22Rv1 (cell line): ENCODE data around the gene HOXA2.

Experiments
- H3K27ac ChIP-seq: fragments of 450-650 bp; 2 replicates; pipeline ENCODE4 v1.5.1; 2017
- ZFX ChIP-seq: fragments of 450-650 bp; IDR thresholded peaks from 2 replicates; pipeline ENCODE4 v1.6.1; 2017; ENCODE audit warnings: antibody characterized with exemption, borderline replicate concordance
- TF ChIP-seq, protein P1 (sequence below): fragments of 450-650 bp; IDR thresholded peaks from 2 replicates; pipeline ENCODE4 v1.5.1; 2017; ENCODE audit warnings: mild to moderate bottlenecking

HOXA2 gene

GRCh38 chr7:27062946-27063345, 39.5 kb downstream of the HOXA2 start:
- no peak overlapping the region for H3K27ac ChIP-seq
- TF ChIP-seq, protein P1, sequence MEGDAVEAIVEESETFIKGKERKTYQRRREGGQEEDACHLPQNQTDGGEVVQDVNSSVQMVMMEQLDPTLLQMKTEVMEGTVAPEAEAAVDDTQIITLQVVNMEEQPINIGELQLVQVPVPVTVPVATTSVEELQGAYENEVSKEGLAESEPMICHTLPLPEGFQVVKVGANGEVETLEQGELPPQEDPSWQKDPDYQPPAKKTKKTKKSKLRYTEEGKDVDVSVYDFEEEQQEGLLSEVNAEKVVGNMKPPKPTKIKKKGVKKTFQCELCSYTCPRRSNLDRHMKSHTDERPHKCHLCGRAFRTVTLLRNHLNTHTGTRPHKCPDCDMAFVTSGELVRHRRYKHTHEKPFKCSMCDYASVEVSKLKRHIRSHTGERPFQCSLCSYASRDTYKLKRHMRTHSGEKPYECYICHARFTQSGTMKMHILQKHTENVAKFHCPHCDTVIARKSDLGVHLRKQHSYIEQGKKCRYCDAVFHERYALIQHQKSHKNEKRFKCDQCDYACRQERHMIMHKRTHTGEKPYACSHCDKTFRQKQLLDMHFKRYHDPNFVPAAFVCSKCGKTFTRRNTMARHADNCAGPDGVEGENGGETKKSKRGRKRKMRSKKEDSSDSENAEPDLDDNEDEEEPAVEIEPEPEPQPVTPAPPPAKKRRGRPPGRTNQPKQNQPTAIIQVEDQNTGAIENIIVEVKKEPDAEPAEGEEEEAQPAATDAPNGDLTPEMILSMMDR, result no peak
- no peak for TF ChIP-seq ZFX

DNA sequence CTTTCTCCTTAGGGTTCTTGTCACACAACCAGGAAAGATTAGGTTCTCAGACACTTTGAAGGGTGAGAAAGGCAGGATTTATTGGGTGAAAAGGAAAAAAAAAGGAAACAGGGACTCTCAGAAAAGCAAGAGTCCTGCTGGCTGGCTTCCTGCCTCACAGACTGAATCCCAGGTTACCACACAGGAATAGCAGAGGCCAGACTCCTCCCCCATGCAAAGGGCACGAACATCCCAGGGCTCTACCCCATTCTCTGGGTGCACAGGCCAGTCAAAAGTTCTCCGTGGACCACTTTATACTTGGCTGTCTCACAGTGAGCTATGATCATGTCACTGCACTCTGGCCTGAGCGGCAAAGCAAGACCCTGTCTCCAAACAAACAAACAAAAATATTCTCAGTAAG, 49.3 kb downstream of the HOXA2 start:
- H3K27ac ChIP-seq, result no peak overlapping the region
- no peak for TF ChIP-seq ZFX
- TF ChIP-seq, protein P1, result no peak

DNA sequence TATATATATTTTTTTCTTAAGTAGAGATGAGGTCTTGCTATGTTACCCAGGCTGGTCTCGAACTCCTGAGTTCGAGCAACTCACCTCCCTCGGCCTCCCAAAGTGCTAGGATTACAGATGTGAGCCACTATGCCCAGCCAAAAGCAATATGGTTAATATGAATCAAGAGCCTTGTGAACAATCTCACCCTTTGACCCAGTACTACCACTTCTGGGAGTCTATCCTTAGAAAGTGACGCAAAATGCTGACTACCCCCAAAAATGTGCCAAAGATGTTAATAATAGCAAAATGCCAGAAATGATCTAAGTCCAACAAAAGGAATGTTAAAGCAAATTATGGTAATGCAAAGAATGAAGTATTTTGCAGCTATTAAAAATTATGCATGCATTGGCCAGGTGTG, 51.0 kb downstream of the HOXA2 start:
- TF ChIP-seq, protein P1, result no peak
- TF ChIP-seq ZFX, result no peak
- H3K27ac ChIP-seq, result no peak overlapping the region
